ENCODE results near the gene CYP3A7.
A peak's percentile ranks its signal among the peaks of the same experiment; 100 is the strongest.
"Not testable (repeated sequence)": the region's sequence is repeated elsewhere in the genome, so short reads cannot be mapped to it uniquely, and the experiment has no call there.

The CYP3A7 gene

DNA sequence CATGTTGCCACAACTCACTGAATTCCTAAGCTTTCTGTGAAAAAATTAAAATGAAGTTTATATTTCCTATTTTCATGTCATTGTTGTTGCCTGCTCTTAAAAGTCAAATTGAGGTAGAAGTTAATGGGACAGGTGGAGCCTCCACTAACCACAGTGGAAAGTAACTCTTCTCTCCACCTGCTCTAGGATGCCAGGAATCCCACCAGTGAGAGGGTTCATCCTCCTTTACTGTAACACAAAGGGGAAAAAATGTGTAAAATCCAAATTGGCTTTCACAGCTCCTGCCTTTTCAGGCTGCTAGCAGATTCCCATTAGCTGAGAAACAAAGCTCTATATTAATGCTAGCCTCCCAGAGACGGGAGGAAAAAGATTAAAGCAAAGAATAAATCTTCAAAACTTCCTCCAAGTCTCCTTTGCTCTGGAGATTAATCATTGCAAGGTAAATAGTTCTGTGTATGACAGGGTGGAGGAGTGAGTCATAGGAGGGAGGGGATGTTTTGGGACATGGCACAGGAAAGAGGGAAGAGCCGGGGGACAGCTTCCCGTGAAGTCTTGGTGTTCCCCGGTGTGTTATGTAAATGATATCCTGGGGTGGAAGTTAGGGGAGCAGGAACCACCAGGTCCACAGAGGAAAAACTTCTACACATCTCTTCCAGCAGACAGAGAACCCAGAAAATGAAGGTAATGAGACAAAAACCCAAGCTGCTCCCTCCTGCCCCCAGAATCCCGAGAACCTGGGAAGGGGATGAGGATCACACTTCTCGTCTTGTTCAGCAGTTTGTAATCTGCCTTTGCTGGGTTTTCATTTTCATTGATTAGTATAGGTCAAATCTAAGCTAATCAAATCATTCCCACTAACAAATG, 35.9 kb downstream of the CYP3A7 start:
- not testable (repeated sequence) for DNase-seq

DNA sequence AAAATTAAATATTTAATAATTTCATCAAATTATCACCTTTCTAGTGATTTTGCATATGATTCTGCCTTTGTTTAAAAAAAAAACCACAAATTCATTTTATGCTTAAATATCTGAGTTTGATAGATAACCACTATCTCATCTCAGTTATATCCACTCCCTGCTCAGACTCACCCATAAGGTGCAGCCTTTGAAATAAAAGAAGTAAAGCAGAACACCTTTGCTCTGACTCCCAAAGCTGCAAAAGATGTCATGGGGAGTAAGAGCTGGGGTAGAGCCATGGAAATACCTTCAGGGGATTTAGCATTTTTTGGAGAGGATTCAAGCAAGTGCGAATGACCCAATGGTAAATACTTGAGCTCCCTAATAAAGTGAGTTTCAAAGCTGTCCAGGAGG, 40.1 kb downstream of the CYP3A7 start:
- DNase-seq, result no peak

DNA sequence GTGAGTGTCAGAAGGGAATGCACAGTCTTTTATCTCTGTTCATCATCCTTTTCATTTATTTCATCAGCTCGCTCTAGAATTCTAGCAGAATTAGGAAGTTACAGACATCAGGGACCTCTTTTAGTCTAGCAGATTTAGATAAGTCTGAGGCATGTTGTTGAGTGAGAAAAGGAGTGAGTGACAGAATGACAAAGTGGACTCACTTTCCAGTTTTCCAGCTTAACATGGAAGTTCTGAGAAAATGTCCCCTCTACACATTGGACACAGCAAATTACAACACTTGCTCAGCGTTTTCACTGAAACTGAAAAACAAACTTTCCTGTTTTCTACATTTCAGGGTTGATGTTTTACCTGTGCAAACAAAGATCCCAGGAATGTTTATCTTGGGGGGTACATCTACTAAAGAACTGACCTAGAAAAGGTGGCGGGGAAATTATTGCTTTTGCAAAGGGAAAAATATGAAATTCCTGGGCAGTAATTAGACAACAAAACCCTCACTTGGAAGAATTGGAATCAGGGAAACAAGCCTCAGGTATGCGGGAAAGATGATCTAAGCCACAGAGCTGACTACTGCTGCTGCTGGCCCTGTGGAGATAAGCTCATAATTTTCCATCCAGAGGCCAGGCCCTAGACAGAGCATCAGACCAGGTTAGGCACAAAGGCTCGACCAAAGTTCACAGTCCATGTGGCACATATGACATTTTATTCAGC, 40.6 kb downstream of the CYP3A7 start:
- no peak for DNase-seq

GRCh38 chr7:99693427-99694200, 41.4 kb downstream of the CYP3A7 start:
- peak; percentile 12 for DNase-seq

DNA sequence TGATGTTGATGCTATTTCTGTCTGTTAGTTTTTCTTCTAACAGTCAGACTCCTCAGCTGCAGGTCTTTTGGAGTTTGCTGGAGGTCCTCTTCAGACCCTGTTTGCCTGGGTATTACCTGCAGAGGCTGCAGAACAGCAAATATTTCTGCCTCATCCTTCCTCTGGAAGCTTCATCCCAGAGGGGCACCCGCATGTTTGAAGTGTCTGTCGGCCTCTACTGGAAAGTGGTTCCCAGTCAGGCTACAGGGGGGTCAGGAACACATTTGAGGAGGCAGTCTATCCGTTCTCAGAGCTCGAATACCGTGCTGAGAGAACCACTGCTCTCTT, 41.9 kb downstream of the CYP3A7 start:
- DNase-seq, result no peak

DNA sequence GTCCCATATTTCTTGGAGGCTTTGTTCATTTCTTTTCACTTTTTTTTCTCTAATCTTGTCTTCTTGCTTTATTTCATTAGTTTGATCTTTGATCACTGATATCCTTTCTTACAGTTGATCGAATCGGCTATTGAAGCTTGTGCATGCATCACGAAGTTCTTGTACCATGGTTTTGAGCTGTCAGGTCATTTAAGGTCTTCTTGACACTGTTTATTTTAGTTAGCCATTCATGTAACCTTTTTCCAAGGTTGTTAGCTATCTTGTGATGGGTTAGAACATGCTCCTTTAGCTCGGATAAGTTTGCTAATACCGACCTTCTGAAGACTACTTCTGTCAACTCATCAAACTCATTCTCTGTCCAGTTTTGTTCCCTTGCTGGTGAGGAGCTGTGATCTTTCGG, 42.4 kb downstream of the CYP3A7 start:
- DNase-seq, result not testable (repeated sequence)

- not testable (repeated sequence) for DNase-seq
Measured at GRCh38 chr7:99691658-99692057, 43.3 kb downstream of the CYP3A7 start.

DNA sequence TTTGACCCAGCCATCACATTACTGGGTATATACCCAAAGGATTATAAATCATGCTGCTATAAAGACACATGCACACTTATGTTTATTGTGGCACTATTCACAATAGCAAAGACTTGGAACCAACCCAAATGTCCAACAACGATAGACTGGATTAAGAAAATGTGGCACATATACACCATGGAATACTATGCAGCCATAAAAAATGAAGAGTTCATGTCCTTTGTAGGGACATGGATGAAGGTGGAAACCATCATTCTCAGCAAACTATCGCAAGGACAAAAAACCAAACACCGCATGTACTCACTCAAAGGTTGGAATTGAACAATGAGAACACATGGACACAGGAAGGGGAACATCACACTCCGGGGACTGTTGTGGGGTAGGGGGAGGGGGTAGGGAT, 44.1 kb downstream of the CYP3A7 start:
- DNase-seq, result not testable (repeated sequence)

DNA sequence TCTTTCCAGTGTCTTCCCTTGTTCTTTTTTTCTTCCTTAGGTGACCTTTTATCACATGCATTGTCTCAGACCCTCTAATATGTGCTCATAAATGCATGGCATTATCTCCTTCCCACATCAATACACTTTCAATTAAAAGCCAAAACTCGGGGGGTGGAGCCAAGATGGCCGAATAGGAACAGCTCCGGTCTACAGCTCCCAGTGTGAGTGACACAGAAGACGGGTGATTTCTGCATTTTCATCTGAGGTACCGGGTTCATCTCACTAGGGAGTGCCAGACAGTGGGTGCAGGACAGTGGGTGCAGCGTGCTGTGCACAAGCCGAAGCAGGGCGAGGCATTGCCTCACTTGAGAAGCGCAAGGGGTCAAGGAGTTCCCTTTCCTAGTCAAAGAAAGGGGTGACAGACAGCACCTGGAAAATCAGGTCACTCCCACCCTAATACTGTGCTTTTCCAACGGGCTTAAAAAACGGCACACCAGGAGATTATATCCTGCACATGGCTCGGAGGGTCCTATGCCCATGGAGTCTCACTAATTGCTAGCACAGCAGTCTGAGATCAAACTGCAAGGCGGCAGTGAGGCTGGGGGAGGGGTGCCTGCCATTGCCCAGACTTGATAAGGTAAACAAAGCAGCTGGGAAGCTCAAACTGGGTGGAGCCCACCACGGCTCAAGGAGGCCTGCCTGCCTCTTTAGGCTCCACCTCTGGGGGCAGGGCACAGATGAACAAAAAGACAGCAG, 49.0 kb downstream of the CYP3A7 start:
- not testable (repeated sequence) for DNase-seq

DNA sequence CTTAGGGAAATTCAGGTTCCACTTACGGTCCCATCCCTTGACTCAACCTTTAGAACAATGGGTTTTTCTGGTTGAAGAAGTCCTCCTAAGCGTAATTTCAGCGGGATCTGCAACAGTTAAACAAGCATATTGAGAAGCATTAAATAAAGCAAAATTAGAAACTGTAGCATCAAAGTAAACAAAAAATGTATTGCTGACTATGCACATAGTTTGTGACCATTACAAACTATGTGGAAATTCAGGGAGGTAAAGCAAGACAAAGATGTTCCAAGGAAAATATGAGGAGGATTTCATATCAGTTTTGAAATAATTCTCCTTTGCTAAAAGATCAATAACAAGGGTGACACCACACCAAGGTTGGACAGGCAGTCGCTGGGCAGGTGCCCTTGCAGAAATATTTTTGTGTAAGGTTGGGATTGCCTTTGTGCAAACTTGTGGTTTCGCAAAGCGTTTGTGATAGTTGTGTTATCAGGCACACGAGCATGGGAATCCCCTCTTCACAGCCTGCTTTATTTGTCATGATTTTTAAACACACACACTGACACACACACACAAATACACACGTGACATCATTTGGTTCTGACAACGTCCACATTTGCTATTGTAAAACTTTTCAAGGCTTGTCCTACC, 49.8 kb downstream of the CYP3A7 start:
- no peak for DNase-seq

- DNase-seq, result no peak
Measured at GRCh38 chr7:99679400-99680191, 55.4 kb downstream of the CYP3A7 start, which contains the start of gene CYP3A5. CYP3A5 (minus strand) TSS chr7:99679996; CDS start chr7:99679896, 100 bp downstream.

- DNase-seq, result no peak
Measured at GRCh38 chr7:99679032-99679399, 56.0 kb downstream of the CYP3A7 start.

DNA sequence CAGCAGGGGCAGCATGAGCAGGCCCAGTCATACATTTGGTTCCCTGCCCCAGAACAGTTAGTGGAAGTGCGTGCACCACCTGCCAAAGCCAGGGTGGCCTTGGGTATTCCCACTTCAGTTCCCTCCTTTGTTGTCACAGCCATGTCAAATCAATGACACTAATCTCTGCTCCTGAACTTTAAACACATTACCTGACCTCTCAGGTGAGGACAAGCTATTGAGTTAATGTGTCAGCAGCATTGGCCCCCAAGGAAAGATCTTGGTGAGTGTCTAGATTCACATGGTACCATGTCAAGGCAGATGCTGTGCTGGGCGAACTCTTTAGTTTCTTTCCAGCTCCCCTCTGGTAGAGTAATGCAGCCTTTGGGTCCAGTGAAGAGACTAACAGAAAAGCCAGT, 57.3 kb downstream of the CYP3A7 start:
- no peak for DNase-seq

GRCh38 chr7:99677013-99677647, 57.9 kb downstream of the CYP3A7 start:
- DNase-seq, result no peak

- DNase-seq, result no peak
Measured at GRCh38 chr7:99674995-99675742, 59.8 kb downstream of the CYP3A7 start.

DNA sequence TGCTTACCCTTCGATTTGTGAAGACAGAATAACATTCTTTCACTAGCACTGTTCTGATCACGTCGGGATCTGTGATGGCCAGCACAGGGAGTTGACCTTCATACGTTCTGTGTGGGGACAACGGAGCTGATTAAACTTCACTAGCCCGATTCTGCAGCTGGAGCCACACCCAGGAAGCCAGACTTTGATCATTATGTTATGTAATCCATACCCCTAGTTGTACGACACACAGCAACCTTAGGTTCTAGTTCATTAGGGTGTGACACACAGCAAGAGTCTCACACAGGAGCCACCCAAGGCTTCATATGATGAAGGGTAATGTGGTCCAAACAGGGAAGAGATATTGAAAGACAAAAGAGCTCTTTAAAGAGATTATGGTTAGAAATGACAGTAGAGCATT, 62.4 kb downstream of the CYP3A7 start:
- no peak for DNase-seq

- no peak for DNase-seq
Measured at GRCh38 chr7:99669782-99670181, 65.2 kb downstream of the CYP3A7 start.

DNA sequence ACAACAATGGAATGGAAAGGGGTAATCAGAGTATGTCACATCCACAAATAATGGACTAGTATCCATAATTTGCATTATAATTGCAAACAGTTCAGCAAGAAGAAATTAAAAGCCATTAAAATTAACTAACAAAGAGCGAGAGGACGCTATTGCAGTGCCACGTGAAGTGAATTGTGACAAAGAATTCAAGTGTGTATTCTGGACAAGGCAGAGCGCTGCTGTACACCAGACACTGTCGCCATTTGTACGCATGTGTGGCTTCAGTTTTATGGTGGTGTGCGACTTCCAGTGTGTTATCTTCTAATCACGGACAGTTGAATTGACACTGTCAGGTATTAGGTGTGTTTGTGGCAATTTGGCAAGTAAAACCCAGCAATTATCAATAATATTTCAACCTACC, 66.5 kb downstream of the CYP3A7 start:
- no peak for DNase-seq

GRCh38 chr7:99667179-99667578, 67.8 kb downstream of the CYP3A7 start:
- no peak for DNase-seq

GRCh38 chr7:99666013-99666395, 69.0 kb downstream of the CYP3A7 start:
- DNase-seq, result no peak

Data from NCI-H1436 treated with DMSO at 0.1 percent for 48 hours (cell line).